WI38 (cell line): ENCODE measurements around the gene NUPR1.
"Not testable (repeated sequence)": the region's sequence is repeated elsewhere in the genome, so short reads cannot be mapped to it uniquely, and the experiment has no call there.

ENCODE experiments used
- H3K4me3 ChIP-seq: 2 replicates; pipeline ENCODE4 v1.5.1; 2011; ENCODE audit warnings: low read depth, mild to moderate bottlenecking, control low read depth, low read length
- CTCF ChIP-seq: IDR thresholded peaks from 2 replicates; pipeline ENCODE4 v1.5.1; 2012; ENCODE audit warnings: low read depth, mild to moderate bottlenecking, control low read depth, low read length

NUPR1 gene

GRCh38 chr16:28573738-28574718, 35.3 kb upstream of the NUPR1 start:
- TF ChIP-seq CTCF: no peak
- H3K4me3 ChIP-seq: no peak overlapping the region

- H3K4me3 ChIP-seq: no peak overlapping the region
- TF ChIP-seq CTCF: no peak
These were observed 34.1 kb upstream of the NUPR1 start for GRCh38 chr16:28572696-28573510.

GRCh38 chr16:28569968-28570752, 31.4 kb upstream of the NUPR1 start:
- no peak for TF ChIP-seq CTCF
- H3K4me3 ChIP-seq: no peak overlapping the region

GRCh38 chr16:28569021-28569420, 30.2 kb upstream of the NUPR1 start:
- TF ChIP-seq CTCF: no peak
- no peak overlapping the region for H3K4me3 ChIP-seq

GRCh38 chr16:28567292-28567691, 28.5 kb upstream of the NUPR1 start:
- no peak overlapping the region for H3K4me3 ChIP-seq
- no peak for TF ChIP-seq CTCF

GRCh38 chr16:28566233-28566925, 27.6 kb upstream of the NUPR1 start:
- H3K4me3 ChIP-seq: not testable (repeated sequence)

GRCh38 chr16:28563218-28563617, 24.4 kb upstream of the NUPR1 start:
- no peak overlapping the region for H3K4me3 ChIP-seq
- no peak for TF ChIP-seq CTCF
